ENCODE results near the gene DMBX1.

The DMBX1 gene

DNA sequence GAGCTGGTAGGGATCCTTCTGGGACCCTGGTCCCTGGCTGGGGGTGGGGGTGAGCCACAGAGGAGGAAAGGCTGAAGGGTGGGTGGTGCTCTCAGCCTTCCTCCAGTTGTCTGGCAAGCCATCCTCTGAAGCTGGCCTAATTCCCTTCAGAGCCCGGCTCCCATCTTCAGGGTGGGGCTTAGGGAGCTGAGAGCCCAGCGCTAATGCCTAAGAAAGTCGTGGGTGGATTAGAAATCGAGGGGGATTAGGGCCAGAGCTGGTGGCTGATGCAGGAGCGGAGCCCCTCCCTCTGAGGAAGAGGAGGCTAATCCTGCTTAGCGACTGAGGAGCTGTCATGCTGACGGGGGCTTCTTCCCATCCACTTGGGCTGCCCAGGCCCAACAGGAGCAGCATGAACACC, 30.8 kb upstream of the DMBX1 start:
- no peak for DNase-seq

DNA sequence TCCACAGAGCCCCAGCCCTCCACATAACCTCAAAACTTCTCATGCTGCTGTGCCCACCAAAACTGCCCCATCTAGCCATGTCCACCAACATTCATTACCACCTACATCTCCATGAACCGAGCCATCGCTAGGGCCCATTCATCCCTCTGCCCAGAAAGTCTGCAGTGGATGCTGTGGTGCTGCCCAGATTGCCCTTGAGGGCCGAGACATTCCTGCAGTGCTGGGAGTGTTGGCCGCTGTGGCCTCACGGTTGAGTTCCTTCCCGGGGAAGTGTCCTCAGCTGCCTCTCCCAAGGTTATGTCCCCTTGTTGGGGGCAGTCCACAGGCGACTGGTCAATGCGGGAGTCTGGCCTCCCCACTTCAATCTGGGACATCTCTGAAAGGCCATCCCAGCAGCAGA, 30.3 kb upstream of the DMBX1 start:
- DNase-seq, result no peak

DNA sequence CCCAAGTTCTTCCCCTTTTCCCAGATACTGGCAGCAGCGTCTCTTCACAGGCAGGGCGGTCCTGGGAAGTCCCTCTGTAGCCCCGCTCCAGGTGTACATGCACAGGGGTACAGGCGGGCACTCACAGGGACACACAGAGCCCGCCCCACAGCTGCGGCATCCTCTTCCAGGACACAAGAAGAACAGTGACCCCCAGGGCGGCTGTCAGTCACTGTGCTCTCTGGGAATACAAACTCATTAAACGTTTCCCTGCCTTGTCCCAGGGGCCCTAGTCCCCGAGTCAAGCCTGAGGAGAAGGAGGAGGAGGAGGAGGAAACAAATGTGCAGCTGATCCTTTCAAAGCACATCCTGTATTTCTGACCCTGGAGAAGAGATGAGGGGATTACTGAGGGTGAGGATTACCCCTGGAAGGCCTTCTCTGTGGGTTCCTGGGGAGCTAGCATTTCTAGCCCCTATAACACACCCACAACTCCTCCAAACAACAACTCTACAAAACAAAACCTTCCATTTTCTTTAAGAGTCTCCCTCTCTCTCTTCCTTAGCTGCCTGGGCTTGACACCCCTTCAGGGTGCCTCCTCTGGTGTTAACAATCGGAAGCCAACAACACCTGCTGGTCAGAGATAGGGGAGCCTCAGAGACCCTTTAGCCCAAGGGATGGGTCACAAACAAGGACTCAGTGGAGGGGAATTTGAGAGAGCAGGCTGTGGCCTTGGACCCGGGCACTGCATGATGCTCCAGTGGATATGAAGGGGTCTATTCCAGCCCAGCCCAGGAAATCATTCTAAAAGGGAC, 28.4 kb upstream of the DMBX1 start:
- DNase-seq, result no peak

DNA sequence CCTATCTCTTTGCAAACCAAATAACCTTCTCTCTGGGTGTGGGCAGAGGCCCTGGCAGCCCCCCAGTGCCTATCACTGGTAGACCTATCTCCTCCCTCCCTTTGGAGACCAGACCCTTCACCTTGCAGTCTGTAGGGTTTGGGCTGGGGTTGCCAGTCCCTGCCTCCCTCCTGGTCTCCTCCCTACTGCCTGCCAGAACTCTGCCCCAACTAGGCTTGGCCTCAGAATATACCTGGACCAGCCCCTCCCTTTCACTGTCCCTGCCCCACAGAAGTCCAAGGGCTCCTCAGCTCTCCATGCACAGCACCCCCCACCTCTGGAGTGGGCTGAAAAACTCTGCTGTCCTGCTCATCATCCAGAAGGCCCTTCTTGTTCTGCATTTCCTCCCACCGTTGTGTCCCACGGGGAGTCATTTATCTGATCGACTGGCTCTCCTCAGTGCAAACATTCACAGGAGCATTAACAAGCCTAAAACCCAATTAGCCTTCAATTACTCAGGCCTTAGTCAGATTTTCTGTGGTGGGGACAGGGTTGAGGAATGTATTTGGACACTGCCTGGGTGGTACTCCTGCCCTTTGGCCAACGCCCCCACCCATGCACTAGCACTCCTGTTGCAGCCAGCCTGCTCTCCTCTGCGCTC, 27.7 kb upstream of the DMBX1 start:
- no peak for DNase-seq

DNA sequence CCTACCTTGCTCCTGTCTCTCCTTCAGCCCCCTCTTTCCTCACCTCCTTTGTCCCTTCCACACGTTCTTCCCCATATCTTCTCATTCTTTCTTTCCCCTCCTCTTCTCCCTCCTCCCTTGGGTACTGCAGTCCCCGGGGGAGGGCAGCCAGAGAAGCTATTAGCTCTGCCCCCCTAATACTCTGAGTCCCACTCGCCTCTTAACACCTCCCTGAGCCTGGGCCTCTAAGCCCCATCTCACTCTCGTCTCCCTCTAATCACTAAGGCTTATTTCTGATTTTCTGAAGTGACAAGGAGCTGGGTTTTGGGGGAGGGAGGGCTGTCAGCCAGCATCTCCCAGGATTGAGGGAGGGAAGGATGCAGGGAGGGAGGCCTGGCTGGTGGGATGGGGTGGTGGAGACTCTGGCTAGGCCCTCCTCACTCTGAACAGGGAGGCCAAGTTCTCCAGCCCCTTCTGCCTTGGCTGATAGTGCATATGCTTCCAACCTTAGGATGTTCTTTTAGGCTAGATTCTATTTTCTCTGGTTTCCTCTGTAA, 25.6 kb upstream of the DMBX1 start:
- no peak for DNase-seq

DNA sequence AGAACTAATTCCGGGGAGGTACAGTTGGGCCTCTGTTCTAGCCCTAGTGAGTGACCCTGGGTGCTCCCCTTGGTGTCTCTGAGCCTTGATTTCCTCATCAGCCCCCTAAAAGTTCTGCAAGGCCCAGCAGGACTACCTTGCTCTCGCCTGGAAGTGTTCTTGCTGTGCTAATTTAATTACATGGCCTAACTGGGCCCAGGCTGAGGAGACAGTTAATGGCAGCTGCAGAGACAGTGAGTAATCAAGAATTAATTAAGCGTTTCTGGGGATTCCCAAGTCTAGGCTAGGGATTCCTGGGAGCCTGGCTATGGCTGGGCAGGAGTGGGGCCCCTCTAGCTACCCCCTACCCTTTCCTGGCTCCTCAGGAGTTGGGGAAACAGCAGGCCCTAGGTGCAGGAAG, 24.7 kb upstream of the DMBX1 start:
- DNase-seq, result no peak

DNA sequence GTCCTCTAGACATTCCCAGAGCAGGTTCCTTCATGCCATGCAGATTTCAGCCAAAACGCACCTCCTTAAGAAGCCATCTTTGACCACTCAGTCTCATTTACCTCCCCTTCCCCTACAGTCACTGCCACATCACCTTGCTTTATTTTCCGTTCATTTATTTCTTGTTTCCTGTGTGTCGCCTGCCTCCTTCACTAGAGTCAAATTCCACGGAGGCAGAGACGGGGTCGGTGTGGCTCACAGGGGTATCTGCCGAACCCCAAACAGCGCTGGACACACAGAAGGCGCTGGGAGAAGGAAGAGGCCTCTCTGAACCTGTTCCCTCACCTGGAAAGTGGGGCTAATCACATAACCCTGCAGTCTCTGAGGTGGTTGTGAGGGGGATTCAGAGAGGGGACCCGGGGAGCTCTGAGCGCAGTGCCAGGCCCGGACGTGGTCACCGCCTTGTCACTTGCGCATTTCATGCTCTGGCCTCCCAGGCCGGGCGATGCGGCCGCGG, 23.6 kb upstream of the DMBX1 start:
- DNase-seq, result no peak

DNA sequence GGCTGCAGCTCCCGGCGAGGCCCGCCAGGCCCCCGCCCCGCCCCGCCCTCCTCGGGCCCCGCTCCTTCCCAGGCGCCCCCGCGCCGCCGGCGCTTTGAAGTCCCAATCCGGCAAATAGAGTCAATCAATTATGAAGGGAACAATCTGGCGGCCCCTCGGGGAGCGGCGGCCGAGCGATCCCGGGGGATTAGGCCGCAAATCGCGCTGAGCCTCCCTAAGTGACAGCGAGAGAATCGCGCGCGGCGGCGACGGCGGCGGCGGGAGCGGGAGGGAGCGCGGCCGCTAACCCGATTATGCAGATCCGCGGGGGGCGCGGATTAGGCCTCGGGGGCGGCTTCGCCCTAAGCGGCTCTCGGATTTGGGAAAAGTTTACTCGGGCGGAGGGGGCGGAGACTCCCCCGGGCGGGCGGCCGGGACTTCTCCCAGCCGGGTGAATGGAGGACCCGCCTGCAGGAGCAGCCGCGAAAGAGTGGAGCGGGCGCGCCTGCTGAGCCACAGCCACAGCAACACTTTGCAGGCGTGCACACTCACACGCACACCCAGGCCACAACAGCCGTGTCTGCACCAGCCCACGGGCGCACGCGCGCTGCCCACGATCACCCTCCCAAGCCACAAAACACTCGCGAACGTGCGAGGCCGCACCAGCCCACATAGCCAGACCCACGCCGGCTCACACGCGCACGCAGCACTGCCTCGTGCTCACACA, 23.0 kb upstream of the DMBX1 start:
- peak in 22 of 56 donors; percentile 6 to 51 (median 28) for DNase-seq

DNA sequence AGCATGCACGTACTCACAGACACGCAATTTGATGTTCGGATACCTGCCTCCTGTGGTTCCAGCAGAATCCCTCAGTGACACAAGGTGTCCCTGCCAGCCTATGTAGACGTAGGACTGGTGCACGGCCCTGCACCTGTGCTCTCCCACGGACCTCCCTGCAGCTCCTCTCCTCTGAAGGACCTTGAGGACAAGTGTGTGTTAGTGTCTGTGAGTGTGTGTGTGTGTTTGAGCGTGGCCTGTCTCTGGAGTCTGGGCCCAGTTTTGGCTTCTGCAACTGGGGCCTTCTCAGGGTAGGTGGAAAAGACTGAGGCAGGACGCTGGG, 22.5 kb upstream of the DMBX1 start:
- no peak for DNase-seq

DNA sequence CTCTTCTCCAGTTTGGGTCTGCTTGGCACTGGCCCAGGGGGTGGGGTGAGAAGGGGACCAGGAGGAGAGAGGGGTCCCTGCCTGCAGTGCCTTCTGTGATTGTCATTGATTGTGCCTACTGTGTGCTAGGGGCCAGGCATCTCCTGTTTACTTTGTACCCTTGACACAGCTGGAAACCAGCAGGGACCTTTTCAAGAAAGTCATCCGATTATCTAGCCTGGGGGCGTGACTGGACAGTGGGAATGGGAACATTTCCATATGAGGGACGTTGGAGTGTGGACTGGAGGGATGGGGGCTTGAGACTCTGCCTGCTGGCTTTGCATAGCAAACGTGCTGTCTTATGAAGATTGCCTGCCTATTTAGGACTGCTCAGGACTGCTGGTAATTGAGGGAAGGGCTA, 19.8 kb upstream of the DMBX1 start:
- no peak for DNase-seq

DNA sequence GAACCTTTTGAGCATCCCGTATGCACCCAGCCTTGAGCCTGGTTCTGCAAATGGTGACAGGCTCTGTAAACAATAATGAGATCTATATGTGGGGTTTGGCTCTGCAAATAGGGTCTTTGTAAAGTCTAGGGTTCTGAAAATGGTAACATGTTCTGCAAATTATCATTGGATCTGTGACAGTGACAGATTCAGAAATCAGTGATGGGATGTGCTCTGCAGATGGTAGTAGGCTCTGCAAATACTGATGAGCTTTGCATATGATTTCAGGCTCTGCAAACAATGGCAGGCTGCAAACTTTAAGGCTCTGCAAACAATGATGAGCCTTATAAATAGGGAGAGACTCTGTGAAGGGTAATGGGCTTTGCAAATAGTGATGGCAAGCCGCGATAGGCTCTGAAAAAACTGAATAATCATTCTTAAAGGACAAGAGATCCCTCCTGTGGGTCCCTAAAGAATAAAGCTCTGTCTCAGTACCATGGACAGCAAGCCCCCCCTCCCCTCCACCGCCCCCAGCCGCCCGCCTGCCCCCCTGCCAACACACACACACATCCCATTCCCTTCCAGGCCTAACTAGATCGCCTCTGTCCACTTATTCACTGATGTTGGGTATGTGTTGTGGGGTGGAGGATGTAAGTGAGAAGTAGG, 17.7 kb upstream of the DMBX1 start:
- no peak for DNase-seq

DNA sequence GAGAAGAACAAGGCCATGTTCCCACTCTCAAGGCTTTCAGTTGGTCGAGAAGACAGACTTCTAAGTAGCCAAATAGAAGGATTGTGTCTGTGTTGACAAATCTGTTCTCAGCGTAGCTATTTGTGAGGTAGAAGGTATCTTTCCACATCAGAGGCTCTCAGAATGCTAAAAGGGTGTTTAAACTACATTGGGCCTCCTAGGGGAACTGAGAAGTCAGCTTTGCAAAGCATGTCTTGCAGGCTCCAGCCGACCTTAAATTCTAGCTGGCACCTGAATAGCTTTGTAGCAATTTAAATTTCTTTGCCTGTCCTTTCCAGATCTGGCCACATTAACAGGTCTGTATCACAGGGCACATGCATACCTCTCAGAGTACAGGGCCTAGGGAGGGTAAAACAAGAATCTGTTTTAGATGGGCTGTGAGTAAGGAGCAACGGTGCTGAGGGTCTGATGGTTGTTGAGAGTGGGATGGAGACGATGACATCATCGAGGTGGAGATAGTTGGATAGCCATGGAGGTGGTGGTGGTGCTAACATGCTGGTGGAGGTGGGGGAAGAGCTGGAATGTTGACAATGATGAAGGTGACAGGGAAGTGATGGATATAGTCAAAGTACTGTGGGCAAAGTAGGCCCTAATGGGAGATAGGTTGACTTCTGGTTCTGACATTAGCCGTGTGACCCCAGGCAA, 17.0 kb upstream of the DMBX1 start:
- no peak for DNase-seq

DNA sequence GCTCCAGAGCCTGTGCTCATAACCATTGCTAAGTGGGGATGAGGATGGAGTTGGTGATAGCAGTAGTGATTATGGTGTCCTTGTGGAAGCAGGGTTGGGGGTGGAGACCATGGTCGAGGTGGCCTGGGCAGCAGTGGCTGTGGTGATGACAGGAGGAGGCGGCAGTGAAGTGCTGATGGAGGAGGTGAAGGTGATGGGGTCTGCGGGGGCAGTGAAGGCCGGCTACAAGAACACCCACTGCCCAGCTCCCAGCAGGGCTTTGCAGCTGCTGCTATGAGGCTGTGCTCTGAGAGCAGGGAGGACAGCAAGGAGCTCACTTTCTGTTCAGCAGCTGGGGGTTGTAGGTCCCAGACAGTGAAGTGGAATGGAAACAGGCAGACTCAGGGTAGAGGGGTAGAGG, 15.6 kb upstream of the DMBX1 start:
- no peak for DNase-seq

DNA sequence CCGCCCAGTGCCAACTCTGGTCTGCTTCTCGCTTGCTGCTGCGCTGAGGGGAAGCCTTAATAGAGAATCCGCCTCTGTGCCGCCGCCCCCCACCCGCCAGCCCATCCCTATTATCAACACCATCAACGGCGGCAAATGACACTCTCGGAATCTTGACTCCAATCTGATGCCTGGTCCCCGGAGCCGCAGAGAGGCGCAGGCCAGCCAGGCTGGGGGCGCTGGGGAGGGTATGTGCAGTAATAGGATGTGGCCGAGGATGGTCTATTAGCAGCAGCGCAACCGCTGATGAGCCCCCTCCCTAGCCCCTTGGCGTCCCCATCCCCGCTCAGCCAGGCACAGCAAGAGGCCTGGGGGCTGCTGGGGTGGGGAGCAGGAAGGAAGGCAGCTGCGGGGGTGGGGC, 15.1 kb upstream of the DMBX1 start:
- no peak for DNase-seq

DNA sequence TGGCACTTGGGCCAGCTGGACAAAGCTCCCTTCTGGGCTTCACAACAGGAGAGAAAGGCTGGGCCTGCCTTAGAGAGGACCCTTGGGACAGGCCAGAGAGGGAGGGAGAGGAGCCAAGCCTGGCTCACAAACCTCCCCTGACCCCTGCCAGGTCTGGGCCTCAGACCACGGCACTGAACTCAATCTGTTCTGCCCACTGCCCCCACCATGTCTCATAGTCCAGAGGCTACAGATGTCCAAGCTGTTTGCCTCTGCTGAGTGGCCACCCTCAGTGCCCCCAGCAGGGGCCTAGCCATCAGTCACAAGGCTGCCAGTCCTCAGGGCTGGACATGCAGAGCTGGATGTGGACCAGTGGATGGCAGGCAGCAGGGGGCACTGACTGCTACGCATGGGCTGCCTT, 13.0 kb upstream of the DMBX1 start:
- DNase-seq, result no peak

DNA sequence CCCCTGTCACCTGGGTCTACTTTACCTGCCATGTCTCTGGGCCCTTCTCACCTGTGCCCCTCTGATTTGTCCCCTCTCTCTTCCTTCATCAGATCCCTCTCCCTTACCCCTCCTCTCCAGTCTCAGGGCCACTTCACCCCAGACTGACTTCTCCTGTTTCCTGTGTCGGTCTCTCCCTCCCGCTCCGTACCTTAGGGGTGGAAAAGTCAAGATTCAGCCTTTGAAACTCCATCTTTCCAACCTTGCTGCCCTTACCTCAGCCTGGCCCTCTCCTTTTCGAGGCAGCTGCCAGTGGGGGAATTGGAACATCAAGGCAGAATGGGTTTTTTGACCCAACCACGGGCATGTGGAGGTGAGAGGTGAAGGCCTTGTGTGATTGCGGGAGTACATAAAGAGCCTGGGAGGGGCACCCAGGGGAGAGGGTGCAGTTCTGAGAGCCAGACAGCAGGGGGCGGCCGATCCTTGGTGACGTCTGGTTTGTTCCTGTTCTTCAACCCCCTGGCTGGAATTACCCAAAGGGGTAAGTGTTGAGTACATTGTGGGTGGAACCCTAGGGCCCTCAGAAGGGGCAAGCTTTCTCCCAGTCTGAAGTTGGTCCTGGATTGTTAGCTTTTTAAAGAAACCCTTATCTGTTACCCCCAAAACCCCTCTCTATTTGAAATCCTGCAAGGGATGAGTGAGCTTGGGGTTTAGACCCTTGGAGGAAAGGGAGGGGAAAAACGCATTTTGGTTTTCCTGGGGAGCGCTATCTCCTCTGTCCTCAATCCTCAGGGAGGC, 12.3 kb upstream of the DMBX1 start:
- DNase-seq, result peak in 49 of 56 donors; percentile 4 to 81 (median 38)

DNA sequence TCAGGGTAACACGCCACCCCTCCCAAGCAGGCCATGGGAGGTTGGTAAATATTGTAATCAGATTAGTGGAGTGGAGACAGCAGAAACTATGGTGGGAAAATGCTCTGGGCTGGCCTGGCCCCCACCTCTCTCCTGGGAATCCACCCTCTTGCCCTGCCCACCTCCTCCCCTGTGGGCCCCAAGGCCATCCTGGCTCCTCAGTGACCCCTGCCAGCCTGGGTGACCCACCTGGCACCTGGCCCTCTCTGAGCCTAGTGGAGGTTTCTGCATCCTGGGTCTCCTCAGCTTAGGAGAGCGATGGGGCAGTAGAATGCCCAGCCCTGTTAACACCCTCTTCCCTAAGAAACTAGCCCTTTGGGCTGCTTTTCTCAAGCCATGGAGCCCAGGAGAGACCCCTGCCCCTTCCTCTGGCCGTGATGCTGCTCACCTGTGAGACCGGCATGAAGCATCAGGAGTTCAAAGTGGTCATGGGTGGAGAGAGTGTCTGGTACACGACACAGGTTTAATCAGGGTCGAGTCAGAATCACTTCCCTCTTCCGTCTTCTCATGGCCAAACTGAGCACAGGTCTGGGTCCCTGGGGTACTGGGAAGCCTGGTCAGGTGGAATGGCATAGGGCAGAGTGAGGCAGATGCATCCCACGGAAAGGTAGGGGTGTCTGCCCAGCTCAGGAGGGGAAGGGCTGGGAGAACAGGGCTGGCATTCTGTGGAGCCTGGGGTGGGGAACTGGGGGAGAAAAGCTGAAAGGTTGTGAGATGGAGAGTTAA, 10.7 kb upstream of the DMBX1 start:
- no peak for DNase-seq

DNA sequence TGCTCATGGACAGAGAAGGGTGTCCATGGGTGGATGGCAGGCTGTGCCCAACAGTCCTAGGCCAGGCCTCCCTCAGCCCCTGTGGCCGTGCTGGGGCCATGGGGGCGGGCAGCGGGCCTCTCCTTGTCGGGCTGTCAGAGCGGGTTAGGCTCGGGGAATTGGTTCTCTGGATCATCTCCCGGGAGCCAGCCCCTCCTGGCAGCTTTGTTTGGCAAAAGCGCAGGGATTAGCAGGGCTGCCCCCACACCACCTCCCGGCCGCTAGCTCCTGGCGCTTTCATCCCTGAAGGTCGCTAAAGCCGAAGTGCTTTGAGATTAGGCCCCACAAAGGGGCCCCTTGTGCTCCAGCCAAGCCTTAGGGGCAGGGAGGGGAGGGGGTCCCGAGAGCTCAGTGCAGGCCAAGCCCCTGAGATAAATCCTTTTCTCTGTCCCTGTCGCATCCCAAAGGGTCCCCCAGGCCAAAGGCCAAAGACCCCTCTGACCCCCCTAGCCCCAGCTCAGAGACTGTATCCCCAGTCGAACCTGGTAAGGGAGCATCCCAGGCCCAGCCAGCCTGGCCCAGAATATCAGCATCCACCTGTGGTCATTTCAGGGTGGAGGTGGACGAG, 9.8 kb upstream of the DMBX1 start:
- no peak for DNase-seq
